ENCODE data around the gene CACFD1. TPM values are rescaled to one million over a fixed set of nuclear protein-coding genes. Genes with fewer than 3 reads are reported as not detected.

The CACFD1 gene
- total and polyA plus RNA-seq, 2 of the 13 experiments (the other 11 are each of a cell fraction or from before 2014, with no cell fraction given) = 13.8 to 14.6 TPM

DNA sequence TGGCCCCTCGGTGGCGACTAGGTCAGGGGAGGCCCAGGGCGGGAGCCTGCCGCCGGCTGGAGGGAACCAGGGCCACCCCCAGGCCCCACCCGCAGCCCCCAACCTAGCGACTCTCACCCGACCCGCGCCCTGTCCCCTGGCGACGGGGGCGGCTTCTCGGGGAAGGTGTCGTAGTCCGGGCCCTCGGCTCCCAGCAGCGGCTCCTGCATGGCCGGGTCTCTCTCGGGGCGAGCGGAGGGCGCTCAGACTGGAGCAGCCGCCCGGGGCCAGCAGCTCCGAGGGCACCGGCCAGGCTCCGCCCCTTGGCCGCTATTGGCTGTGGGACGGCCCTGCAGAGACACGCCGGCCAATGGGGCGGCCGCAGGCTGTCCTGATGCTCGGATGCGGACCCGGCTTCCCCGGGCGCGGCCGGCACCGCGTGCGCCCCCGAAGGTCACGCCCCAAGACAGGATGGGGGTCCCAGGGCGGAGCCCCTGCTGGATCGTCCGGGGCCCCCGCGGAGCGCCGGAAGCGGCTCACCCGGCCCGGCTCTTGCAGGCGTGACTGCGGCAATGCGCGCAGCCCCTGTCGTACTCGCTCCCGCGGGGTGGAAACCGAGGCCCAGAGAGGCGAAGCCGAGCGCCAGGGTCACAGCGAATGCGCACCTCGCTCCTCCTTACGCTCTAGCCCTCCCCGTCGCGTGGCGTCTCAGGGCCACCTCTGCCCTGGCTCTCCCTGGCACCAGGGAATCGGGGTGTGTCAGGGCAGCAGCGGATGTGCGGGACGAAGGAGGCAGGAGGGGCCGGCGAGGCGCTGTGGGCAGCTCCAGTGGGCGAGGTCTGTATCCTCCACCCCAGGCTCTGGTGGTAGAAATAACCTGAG is 19.3 kb downstream of the CACFD1 start, which contains the start of gene SLC2A6 (continued):
- TF ChIP-seq, protein P1, sequence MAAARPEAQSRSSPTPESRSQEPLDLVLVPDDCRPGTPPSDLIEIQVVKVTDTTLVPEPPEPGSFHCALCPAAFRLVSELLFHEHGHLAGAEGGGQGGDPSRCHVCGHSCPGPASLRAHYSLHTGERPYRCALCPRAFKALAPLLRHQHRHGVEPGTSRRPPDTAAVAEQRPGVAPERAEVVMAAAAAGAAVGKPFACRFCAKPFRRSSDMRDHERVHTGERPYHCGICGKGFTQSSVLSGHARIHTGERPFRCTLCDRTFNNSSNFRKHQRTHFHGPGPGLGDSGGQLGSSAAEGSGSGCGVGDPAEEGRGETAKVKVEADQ (CRISPR knock-in tag; IDR thresholded peaks at IDR 0.05; ENCODE audit: borderline replicate concordance) = peak; percentile 26; the same call in 1 of the 2 replicates
- TF ChIP-seq ZFY (CRISPR knock-in tag; IDR thresholded peaks at IDR 0.05) (peak; percentile 74), ZNF589 (CRISPR knock-in tag; conservative IDR thresholded peaks at IDR 0.05) (0 out of 2 replicates have a peak, but pooled peaks have one; percentile 27), ZNF24 (IDR thresholded peaks at IDR 0.05) (no peak), ZNF670 (CRISPR knock-in tag; IDR thresholded peaks at IDR 0.05; ENCODE audit: borderline replicate concordance) (no peak), NFE2L2 (IDR thresholded peaks at IDR 0.05; ENCODE audit: low read length) (no peak), ZNF703 (CRISPR knock-in tag; IDR thresholded peaks at IDR 0.05; ENCODE audit: borderline replicate concordance) (no peak), ZNF251 (CRISPR knock-in tag; IDR thresholded peaks at IDR 0.05) (no peak), CBX1 (IDR thresholded peaks at IDR 0.05; ENCODE audit: low read depth) (no peak), NFYC (CRISPR knock-in tag; IDR thresholded peaks at IDR 0.05) (peak; percentile 83), ZMYM4 (CRISPR knock-in tag; IDR thresholded peaks at IDR 0.05) (peak; percentile 41; the same call in 1 of the 2 replicates), ARHGAP35 (CRISPR knock-in tag; IDR thresholded peaks at IDR 0.05; ENCODE audit: borderline replicate concordance) (peak; percentile 39; the same call in 1 of the 2 replicates), PRPF4 (IDR thresholded peaks at IDR 0.05; ENCODE audit: low read depth, low read length, poor library complexity, severe bottlenecking) (no peak), PCBP2 (optimal IDR thresholded peaks at IDR 0.05; ENCODE audit: low read depth, low read length, poor library complexity, severe bottlenecking) (no peak)
- TF ChIP-seq, protein P2, sequence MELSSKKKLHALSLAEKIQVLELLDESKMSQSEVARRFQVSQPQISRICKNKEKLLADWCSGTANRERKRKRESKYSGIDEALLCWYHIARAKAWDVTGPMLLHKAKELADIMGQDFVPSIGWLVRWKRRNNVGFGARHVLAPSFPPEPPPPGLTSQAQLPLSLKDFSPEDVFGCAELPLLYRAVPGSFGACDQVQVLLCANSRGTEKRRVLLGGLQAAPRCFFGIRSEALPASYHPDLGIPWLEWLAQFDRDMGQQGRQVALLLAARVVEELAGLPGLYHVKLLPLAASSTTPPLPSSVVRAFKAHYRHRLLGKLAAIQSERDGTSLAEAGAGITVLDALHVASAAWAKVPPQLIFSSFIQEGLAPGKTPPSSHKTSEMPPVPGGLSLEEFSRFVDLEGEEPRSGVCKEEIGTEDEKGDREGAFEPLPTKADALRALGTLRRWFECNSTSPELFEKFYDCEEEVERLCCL (CRISPR knock-in tag; IDR thresholded peaks at IDR 0.05; ENCODE audit: borderline replicate concordance) = no peak
- TF ChIP-seq, protein P3, sequence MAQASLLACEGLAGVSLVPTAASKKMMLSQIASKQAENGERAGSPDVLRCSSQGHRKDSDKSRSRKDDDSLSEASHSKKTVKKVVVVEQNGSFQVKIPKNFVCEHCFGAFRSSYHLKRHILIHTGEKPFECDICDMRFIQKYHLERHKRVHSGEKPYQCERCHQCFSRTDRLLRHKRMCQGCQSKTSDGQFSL (CRISPR knock-in tag; IDR thresholded peaks at IDR 0.05) = no peak
- TF ChIP-seq, protein P4, sequence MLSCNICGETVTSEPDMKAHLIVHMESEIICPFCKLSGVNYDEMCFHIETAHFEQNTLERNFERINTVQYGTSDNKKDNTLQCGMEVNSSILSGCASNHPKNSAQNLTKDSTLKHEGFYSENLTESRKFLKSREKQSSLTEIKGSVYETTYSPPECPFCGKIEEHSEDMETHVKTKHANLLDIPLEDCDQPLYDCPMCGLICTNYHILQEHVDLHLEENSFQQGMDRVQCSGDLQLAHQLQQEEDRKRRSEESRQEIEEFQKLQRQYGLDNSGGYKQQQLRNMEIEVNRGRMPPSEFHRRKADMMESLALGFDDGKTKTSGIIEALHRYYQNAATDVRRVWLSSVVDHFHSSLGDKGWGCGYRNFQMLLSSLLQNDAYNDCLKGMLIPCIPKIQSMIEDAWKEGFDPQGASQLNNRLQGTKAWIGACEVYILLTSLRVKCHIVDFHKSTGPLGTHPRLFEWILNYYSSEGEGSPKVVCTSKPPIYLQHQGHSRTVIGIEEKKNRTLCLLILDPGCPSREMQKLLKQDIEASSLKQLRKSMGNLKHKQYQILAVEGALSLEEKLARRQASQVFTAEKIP (CRISPR knock-in tag; IDR thresholded peaks at IDR 0.05; ENCODE audit: borderline replicate concordance) = no peak
- TF ChIP-seq, protein P5, sequence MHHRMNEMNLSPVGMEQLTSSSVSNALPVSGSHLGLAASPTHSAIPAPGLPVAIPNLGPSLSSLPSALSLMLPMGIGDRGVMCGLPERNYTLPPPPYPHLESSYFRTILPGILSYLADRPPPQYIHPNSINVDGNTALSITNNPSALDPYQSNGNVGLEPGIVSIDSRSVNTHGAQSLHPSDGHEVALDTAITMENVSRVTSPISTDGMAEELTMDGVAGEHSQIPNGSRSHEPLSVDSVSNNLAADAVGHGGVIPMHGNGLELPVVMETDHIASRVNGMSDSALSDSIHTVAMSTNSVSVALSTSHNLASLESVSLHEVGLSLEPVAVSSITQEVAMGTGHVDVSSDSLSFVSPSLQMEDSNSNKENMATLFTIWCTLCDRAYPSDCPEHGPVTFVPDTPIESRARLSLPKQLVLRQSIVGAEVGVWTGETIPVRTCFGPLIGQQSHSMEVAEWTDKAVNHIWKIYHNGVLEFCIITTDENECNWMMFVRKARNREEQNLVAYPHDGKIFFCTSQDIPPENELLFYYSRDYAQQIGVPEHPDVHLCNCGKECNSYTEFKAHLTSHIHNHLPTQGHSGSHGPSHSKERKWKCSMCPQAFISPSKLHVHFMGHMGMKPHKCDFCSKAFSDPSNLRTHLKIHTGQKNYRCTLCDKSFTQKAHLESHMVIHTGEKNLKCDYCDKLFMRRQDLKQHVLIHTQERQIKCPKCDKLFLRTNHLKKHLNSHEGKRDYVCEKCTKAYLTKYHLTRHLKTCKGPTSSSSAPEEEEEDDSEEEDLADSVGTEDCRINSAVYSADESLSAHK (CRISPR knock-in tag; IDR thresholded peaks at IDR 0.05; ENCODE audit: borderline replicate concordance) = no peak

Data from HepG2 (cell line).